Measurements from ENCODE around the gene THRA.

Gene THRA

DNA sequence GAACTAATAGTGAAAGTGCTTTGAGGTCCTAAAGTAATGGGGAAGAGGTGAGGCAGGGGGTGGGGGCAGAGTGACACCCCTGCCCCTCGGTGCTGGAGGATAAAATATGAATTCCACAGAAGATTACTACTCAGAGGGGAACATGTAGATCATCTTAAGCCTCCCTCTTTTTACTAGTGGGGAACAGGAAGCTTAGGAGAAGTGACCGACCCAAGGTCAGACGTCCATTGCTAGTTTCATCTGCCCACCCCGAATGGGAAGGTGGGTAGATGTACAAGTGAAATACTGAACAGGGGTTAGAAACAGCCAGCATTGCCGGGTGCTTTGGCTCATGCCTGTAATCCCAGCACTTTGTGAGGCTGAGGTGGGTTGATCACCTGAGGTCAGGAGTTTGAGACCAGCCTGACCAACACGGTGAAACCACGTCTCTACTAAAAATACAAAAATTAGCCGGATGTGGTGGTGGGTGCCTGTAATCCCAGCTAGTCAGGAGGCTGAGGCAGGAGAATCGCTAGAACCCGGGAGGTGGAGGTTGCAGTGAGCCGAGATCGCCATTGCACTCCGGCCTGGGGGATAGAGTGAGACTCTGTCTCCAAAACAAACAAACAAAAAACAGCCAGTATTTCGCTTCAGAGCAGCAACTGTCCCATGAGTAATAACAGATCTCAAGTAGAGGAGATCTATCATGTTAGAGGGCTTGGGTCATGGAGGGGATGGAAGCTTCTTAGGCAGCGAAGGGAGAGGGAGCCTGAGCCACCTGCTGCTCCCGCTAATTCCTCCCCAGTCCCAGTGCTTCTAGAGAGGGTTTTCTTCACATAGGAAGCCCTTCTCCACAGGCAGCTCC lies 38.8 kb downstream of the THRA start:
- no peak for DNase-seq

DNA sequence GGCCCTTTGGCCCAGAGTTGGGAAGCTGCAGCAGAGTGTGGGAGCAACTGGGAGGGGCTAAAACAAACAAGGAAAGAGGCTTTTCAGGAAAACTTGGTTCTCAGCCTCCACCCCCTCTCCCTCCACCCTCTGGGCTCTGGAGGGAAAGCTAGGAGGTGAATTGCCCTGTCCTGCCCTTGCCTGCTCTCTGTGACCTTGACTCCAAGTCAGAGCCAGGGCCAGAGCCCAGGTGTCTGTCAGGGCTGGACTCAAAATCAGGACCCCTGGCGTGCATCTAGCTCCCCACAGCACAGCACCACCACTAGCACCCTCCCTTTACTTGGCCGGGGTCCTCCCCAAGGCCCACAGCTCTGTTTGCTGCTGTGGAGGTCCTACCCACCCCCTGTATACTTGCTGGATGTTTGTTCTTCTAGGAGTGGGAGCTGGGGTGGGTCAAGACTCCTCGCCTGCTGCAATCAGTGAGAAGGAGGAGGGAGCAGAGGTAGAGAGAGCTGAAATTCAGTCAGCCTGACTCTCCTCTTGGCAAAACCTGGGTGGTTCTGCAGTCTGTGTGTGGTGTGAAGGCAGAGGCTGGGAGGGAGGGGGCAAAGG lies 40.4 kb downstream of the THRA start:
- DNase-seq, result no peak

- no peak for DNase-seq
These were observed 40.9 kb downstream of the THRA start for GRCh38 chr17:40103688-40104087.

DNA sequence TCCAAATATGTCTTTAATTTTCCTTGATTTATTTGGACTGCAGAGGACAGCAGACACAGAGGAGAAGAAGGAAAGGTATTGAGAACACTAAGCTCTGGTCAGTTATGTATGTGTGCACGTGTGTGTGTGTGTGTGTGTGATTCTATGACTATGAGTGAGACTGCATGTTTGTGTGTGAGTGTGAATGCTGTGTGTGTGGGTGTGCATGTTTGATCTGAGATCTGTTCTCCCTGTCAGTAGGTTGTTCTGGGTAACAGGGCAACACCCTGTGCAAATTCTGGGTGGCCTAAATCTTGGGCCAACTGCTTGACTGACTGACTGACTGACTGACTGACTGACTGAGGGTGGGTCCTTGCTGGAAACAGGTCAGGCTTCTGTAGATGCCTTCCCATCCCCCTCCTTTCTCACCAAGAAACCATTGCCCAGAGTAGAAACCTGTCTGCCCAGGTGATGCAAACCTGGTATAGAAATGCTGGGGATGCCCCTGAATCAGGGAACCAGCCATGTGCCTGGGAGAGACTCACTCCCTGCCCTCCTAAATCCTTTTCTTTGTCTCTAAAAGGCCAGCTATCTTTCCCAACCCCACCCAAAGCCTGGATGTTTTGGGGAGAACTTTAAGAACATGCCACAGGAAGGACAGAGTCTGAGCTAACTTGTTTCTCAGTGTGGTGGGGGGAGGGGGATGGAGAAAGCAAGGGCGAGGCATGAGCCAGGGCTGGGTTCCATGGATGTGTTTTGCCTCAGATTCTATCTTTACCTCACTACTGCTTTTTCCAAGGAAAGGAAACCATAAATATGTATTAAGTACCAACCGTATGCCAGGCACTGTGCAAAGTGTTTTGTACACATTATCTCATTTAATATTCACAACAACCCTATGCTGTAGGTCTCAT lies 42.1 kb downstream of the THRA start:
- DNase-seq, result no peak

GRCh38 chr17:40105861-40106759 lies 43.3 kb downstream of the THRA start:
- no peak for DNase-seq

- DNase-seq, result no peak
These were observed 44.2 kb downstream of the THRA start for GRCh38 chr17:40106760-40107521.

- DNase-seq, result no peak
These were observed 44.9 kb downstream of the THRA start for GRCh38 chr17:40107522-40108174.

DNA sequence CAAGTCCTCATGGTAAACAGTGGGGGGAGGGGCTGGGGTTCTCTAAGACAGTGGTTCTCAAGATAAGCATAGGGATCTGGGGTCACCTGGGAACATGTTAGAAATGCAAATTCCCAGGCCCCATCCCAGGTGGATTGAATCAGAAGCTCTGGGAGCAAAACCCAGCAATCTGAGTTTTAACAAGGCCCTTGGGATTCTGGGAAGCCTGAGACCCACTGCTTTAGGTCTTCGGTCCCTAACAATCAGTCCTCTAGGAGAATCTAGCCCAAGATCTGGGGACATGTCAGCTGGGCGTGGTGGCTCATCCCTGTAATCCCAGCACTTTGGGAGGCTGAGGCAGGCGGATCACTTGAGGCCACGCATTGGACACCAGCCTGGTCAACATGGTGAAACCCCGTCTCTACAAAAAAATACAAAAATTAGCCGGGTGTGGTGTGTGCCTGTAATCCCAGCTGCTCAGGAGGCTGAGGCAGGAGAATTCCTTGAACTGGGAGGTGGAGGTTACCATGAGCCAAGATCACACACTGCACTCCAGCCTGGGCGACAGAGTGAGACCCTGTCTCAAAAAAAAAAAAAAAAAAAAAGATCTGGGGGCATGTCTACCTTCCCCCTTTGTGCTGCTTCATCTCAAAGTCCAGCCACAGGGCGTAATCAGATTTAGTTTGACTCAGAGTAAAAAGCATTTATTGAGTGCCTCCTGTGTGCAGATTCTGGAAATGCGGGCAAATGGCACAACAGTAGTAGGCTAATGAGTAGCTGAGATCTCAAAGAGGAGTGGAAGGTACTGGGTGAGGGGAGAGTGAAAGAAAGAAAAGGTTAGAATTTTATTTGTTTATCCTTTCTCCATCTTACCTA lies 46.4 kb downstream of the THRA start:
- DNase-seq, result no peak

GRCh38 chr17:40110026-40110845 lies 47.5 kb downstream of the THRA start:
- no peak for DNase-seq

- peak; percentile 73 for DNase-seq
These were observed 48.7 kb downstream of the THRA start for GRCh38 chr17:40111221-40112128.

- no peak for DNase-seq
These were observed 49.5 kb downstream of the THRA start for GRCh38 chr17:40112191-40112711.

- DNase-seq, result no peak
These were observed 49.9 kb downstream of the THRA start for GRCh38 chr17:40112718-40113109.

- DNase-seq, result peak; percentile 86
These were observed 50.5 kb downstream of the THRA start for GRCh38 chr17:40113110-40113906.

- DNase-seq, result no peak
These were observed 51.1 kb downstream of the THRA start for GRCh38 chr17:40113907-40114245.

GRCh38 chr17:40115101-40115436 lies 52.3 kb downstream of the THRA start:
- no peak for DNase-seq

DNA sequence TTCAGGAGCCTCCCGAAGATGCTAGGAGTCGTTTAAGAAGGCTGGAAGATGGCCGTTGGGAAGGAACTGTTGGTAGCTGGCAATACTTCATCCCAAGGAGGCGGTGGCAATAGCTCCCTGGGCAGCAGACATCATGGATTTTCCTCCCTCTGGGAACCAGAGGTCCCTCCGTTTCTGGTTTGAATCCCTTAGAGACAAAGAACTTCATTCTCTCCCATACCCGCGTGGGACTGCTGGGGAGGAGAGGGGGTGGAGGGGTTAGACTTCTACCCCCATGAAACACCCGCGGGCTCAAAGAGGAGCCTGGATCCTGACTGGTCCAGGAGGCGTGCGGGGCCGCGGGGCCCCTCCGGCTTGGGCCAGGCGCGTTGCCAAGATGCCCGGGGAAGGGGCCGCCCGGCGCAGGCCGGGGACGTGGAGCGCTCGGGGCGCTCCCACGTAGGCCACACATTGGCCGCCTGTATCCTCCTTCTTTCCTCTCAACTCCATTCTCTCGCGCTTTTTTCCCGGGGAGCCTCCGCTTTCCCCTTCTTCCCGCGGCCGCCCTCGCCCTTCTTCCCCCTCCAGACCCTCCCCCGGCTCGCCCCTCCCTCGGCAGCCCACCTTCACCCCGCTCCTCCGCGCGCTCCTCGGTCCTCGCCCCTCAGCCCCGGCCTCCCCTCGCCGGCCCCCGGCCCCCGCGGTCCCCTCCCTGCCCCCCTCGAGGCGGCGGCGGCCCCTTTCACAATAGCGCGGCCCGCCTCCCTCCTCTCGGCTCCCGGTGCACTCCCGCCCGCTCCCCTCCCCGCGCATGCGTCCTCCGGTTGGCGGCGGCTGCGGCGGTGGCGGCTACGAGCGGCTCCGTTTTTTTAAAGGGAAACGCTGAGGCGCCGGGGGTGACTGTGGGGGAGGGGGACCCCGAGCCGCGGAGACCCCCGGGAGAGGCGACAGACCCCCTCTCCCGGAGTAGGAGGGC lies 58.7 kb downstream of the THRA start, which contains the start of gene MSL1:
TSS of gene MSL1 (plus strand) at position 791 of the 955 bp plus-strand sequence. CDS start 642 bp downstream, outside the sequence.
- no peak for DNase-seq

All from NCI-H2081 treated with DMSO at 0.1 percent for 48 hours (cell line).